SK-N-SH (cell line): ENCODE data around the gene NR1H2. TPM values are rescaled to one million over a fixed set of nuclear protein-coding genes. Genes with fewer than 3 reads are reported as not detected.
"Not testable (repeated sequence)": the region's sequence is repeated elsewhere in the genome, so short reads cannot be mapped to it uniquely, and the experiment has no call there.

Source experiments
- CTCF ChIA-PET: fragments of 300-600, 350-600 bp; formaldehyde crosslinking; extraction: SDS; loops from one replicate; lab custom pipeline; 2021; lab: Yijun Ruan, JAX
- POLR2A ChIA-PET: fragments of 350-600 bp; sonication (Branson Sonifier 250); formaldehyde crosslinking; extraction: SDS; loops from one replicate; lab custom pipeline; 2020; ENCODE audit warnings: antibody characterized with exemption, inconsistent platforms; lab: Yijun Ruan, JAX
- DNase-seq: peaks from one replicate; pipeline ENCODE4 v3.0.0; 2012
- H2AFZ ChIP-seq: fragments of 200-600 bp; sonication (generic); 2 replicates; pipeline ENCODE4 v1.8.1; 2016; ENCODE audit warnings: antibody characterized with exemption, mild to moderate bottlenecking, low read depth
- H3F3A ChIP-seq: fragments of 200-600 bp; sonication (generic); replicated peaks from 2 replicates; pipeline ENCODE3; 2016; ENCODE audit warnings: antibody characterized with exemption, mild to moderate bottlenecking; ENCODE audit not compliant: insufficient read depth
- H3K27ac ChIP-seq, 2 experiments: fragments of 200-500 bp in 1 of 2; fragments of 200-600 bp in 1 of 2; sonication (Bioruptor generic) in 1 of 2; sonication (generic), shearing (Covaris generic) in 1 of 2; 2 replicates each; pipeline versions ENCODE4 v1.5.1 to v1.6.1; 2014 to 2016; ENCODE audit warnings: low read depth in 2 of 2, inconsistent platforms in 1 of 2, low read length in 1 of 2, mild to moderate bottlenecking in 1 of 2, mixed read lengths in 1 of 2
- H3K27me3 ChIP-seq: fragments of 200-600 bp; sonication (generic), shearing (Covaris generic); 2 replicates; pipeline ENCODE4 v1.6.1; 2016; ENCODE audit warnings: mixed run types; ENCODE audit not compliant: insufficient read depth
- H3K36me3 ChIP-seq, 2 experiments: fragments of 200-500 bp in 1 of 2; fragments of 200-600 bp in 1 of 2; sonication (Bioruptor generic) in 1 of 2; sonication (generic) in 1 of 2; replicated peaks in 1 of 2; 2 replicates each; pipeline versions ENCODE3 to v1.5.1; 2014 to 2016; ENCODE audit warnings: low read length in 1 of 2, mild to moderate bottlenecking in 1 of 2; ENCODE audit not compliant: insufficient read depth in 2 of 2, control insufficient read depth in 1 of 2
- H3K4me1 ChIP-seq, 2 experiments: fragments of 200-500 bp in 1 of 2; fragments of 200-600 bp in 1 of 2; sonication (Bioruptor generic) in 1 of 2; sonication (generic), shearing (Covaris generic) in 1 of 2; 2 replicates each; pipeline versions ENCODE4 v1.5.1 to v1.6.1; 2014 to 2016; ENCODE audit warnings: low read depth in 1 of 2, low read length in 1 of 2, mixed run types in 1 of 2; ENCODE audit not compliant: insufficient read depth in 2 of 2, control insufficient read depth in 1 of 2
- H3K4me2 ChIP-seq: fragments of 200-600 bp; sonication (generic), shearing (Covaris generic); 2 replicates; pipeline ENCODE4 v1.6.1; 2017; ENCODE audit warnings: mixed run types
- H3K4me3 ChIP-seq, 2 experiments: fragments of 200-500 bp in 1 of 2; fragments of 200-600 bp in 1 of 2; sonication (Bioruptor generic) in 1 of 2; sonication (generic), shearing (Covaris generic) in 1 of 2; 2 replicates each; pipeline versions ENCODE4 v1.5.1 to v1.8.1; 2014 to 2016; ENCODE audit warnings: low read depth in 2 of 2, inconsistent platforms in 1 of 2, low read length in 1 of 2, mild to moderate bottlenecking in 1 of 2, mixed read lengths in 1 of 2, moderate library complexity in 1 of 2
- H3K79me2 ChIP-seq: fragments of 200-600 bp; sonication (generic); 2 replicates; pipeline ENCODE4 v1.8.1; 2017; ENCODE audit warnings: mild to moderate bottlenecking; ENCODE audit not compliant: insufficient read depth
- H3K9ac ChIP-seq: fragments of 200-600 bp; sonication (generic); 2 replicates; pipeline ENCODE4 v1.6.1; 2017; ENCODE audit warnings: mixed run types
- H3K9me2 ChIP-seq: fragments of 200-600 bp; sonication (generic); 2 replicates; pipeline ENCODE4 v1.6.1; 2017; ENCODE audit warnings: mixed run types
- H3K9me3 ChIP-seq: fragments of 200-600 bp; sonication (generic); 2 replicates; pipeline ENCODE4 v1.6.1; 2017; ENCODE audit warnings: mixed run types, mild to moderate bottlenecking, moderate library complexity
- H4K20me1 ChIP-seq: fragments of 200-600 bp; sonication (generic); 2 replicates; pipeline ENCODE4 v1.6.1; 2017; ENCODE audit warnings: mild to moderate bottlenecking, mixed run types; ENCODE audit not compliant: insufficient read depth
- FOXM1 ChIP-seq: IDR thresholded peaks from 2 replicates; pipeline ENCODE4 v1.4.0; 2012; ENCODE audit warnings: low read depth, mild to moderate bottlenecking
- GATA2 ChIP-seq: sonication (generic); formaldehyde crosslinking; IDR thresholded peaks from 2 replicates; pipeline ENCODE4 v1.5.0; 2020; ENCODE audit warnings: mild to moderate bottlenecking, missing genetic modification reagents
- JUND ChIP-seq: IDR thresholded peaks from 2 replicates; pipeline ENCODE4 v1.4.0; 2012
- MEF2A ChIP-seq: IDR thresholded peaks from 2 replicates; pipeline ENCODE4 v1.4.0; 2012; ENCODE audit warnings: low read depth, borderline replicate concordance
- NRF1 ChIP-seq: IDR thresholded peaks from 2 replicates; pipeline ENCODE4 v1.6.1; 2012; ENCODE audit warnings: low read depth, mild to moderate bottlenecking, low read length
- RAD21 ChIP-seq: IDR thresholded peaks from 2 replicates; pipeline ENCODE4 v1.6.1; 2012; ENCODE audit warnings: mild to moderate bottlenecking, low read length
- RCOR1 ChIP-seq: fragments of 150-350 bp; IDR thresholded peaks from 2 replicates; pipeline ENCODE4 v1.6.1; 2017; ENCODE audit warnings: antibody characterized with exemption, low read length
- RXRA ChIP-seq: IDR thresholded peaks from 2 replicates; pipeline ENCODE4 v1.4.0; 2012; ENCODE audit warnings: low read depth, mild to moderate bottlenecking, borderline replicate concordance
- SIN3A ChIP-seq: IDR thresholded peaks from 2 replicates; pipeline ENCODE4 v1.6.1; 2012; ENCODE audit warnings: low read depth, mild to moderate bottlenecking, low read length, moderate library complexity, borderline replicate concordance
- TAF1 ChIP-seq: IDR thresholded peaks from 2 replicates; pipeline ENCODE4 v1.6.1; 2012; ENCODE audit warnings: low read depth, mild to moderate bottlenecking, low read length, moderate library complexity, borderline replicate concordance
- TEAD4 ChIP-seq: IDR thresholded peaks from 2 replicates; pipeline ENCODE4 v1.4.0; 2012; ENCODE audit warnings: mild to moderate bottlenecking, borderline replicate concordance; ENCODE audit not compliant: insufficient read depth
- WGBS: methylation state at CpG from one replicate; pipeline ENCODE4 v1.1.6; 2017; ENCODE audit warnings: low lambda C conversion rate; 5-methylcytosine and 5-hydroxymethylcytosine counted together
- polyA plus RNA-seq, 3 experiments: library from polyadenylated mRNA; depleted of rRNA; stranded (reverse); fragments of >200 nt; gene quantifications; 2 replicates each; pipeline ENCODE4 v1.2.3, GENCODE V29; 2012
- TF ChIP-seq, protein P1 (sequence below): IDR thresholded peaks from 2 replicates; pipeline ENCODE4 v1.4.0; 2012; ENCODE audit warnings: low read depth, borderline replicate concordance

Gene NR1H2
- polyA plus RNA-seq, 1 of the 3 experiments (the other 2 are of a cell fraction): 108 TPM

DNA sequence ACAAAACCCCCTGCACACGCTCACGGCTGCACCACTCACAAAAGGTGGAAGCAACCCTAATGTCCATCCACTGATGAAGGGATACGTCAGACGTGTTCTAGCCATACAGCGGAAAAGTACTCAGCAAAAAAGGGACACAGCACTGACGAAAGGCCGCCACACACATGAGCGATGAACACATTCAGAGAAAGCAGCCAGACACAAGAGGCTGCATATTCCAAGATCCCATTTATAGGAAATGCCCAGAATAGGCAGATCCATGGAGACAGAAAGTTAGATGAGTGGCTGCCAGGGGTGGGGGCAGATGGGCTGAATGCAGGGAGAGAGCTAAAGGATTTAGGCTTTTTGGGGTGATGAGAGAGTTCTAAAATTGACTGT is 11.6 kb downstream of the NR1H2 start:
- Histone ChIP-seq H3K4me3 (no peak overlapping the region), H3K9ac (no peak overlapping the region), H3K27ac (no peak overlapping the region), H3K79me2 (peaks cover 72% of the 10 kb centered on the region), H3K27me3 (no peaks in the 10 kb centered on the region), H2AFZ (no peak overlapping the region), H3K4me2 (no peak overlapping the region), H3K4me1 (peaks cover 0 to 13% of the 10 kb centered on the region in 2 experiments; a peak in 1 of 4 replicates), H4K20me1 (0 out of 2 replicates have a peak, but pooled peaks cover 2% of the 10 kb centered on the region), H3K9me3 (no peaks in the 10 kb centered on the region), H3F3A (peaks cover 14% of the 10 kb centered on the region), H3K36me3 (peaks cover 10 to 13% of the 10 kb centered on the region in 2 experiments), H3K9me2 (no peaks in the 10 kb centered on the region)
- 93% methylated on average over 8 of the region's 8 CpGs for WGBS
- TF ChIP-seq TEAD4 (no peak), RXRA (no peak), TAF1 (no peak), RAD21 (no peak), JUND (no peak), FOXM1 (no peak), GATA2 (CRISPR knock-in tag) (no peak), NRF1 (no peak), RCOR1 (no peak), SIN3A (no peak), MEF2A (no peak)
- TF ChIP-seq, protein P1, sequence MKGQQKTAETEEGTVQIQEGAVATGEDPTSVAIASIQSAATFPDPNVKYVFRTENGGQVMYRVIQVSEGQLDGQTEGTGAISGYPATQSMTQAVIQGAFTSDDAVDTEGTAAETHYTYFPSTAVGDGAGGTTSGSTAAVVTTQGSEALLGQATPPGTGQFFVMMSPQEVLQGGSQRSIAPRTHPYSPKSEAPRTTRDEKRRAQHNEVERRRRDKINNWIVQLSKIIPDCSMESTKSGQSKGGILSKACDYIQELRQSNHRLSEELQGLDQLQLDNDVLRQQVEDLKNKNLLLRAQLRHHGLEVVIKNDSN: no peak
- POLR2A ChIA-PET: no interaction called here
- DNase-seq: no peak
- CTCF ChIA-PET: interaction anchor here (0.8 to 1.1 kb wide), 2 partner anchors 31 to 78 kb away, joined by 3 read pairs; no protein-coding TSS in a partner anchor

DNA sequence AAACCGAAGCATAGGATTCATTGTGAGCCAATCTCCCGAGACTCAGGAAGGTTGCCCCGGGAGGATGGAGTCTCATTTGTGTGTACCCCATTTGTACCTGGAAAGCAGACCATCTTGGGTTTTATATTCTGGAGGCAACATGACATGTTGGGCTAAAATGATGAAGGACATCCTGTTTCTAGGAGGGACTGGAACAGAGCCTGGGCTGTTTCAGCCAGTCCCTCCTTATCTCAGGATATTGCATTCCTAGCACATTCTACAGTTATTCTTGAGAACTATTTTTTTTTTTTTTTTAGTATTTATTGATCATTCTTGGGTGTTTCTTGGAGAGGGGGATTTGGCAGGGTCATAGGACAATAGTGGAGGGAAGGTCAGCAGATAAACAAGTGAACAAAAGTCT is 14.0 kb downstream of the NR1H2 start:
- H3K4me1 ChIP-seq, H3K27me3 ChIP-seq, H3K9me2 ChIP-seq, H3K4me2 ChIP-seq, H3F3A ChIP-seq, H3K9me3 ChIP-seq, DNase-seq, H4K20me1 ChIP-seq, H3K9ac ChIP-seq, H3K27ac ChIP-seq, POLR2A ChIA-PET, H3K4me3 ChIP-seq, H2AFZ ChIP-seq, CTCF ChIA-PET: not testable (repeated sequence)
- WGBS: 97% methylated on average over 3 of the region's 3 CpGs
- Histone ChIP-seq H3K79me2 (peaks cover 71% of the 10 kb centered on the region), H3K36me3 (peaks cover 6 to 14% of the 10 kb centered on the region in 2 experiments)

DNA sequence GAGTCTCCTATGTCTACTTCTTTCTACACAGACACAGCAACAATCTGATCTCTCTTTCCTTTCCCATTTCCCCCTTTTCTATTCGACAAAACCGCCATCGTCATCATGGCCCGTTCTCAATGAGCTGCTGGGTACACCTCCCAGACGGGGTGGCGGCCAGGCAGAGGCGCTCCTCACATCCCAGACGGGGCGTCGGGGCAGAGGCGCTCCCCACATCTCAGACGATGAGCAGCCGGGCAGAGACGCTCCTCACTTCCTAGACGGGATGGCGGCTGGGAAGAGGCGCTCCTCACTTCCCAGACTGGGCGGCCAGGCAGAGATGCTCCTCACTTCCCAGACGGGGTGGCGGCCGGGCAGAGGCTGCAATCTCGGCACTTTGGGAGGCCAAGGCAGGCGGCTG is 14.7 kb downstream of the NR1H2 start:
- H2AFZ ChIP-seq, H3F3A ChIP-seq, H3K4me2 ChIP-seq, H3K4me1 ChIP-seq, H3K9ac ChIP-seq, POLR2A ChIA-PET, H4K20me1 ChIP-seq, H3K9me2 ChIP-seq, CTCF ChIA-PET, H3K27ac ChIP-seq, H3K4me3 ChIP-seq, H3K27me3 ChIP-seq, H3K9me3 ChIP-seq, DNase-seq: not testable (repeated sequence)
- WGBS: 91% methylated on average over 22 of the region's 23 CpGs
- peaks cover 64% of the 10 kb centered on the region for H3K79me2 ChIP-seq
- H3K36me3 ChIP-seq: peaks cover 6 to 14% of the 10 kb centered on the region in 2 experiments
